Measurements from ENCODE around the gene FAM3A.
A peak's percentile ranks its signal among the peaks of the same experiment; 100 is the strongest.

FAM3A gene

GRCh38 chrX:154539077-154539476 is 23.0 kb upstream of the FAM3A start:
- Histone ChIP-seq H3K27me3 (ENCODE audit: insufficient read depth, low read length, poor library complexity, severe bottlenecking) (no peaks in the 10 kb centered on the region), H3K4me2 (ENCODE audit: low read depth, low read length, poor library complexity, severe bottlenecking) (no peak overlapping the region), H3K4me1 (ENCODE audit: insufficient read depth, low read length, poor library complexity, severe bottlenecking) (peaks cover 22% of the 10 kb centered on the region), H3K9ac (ENCODE audit: low read depth, low read length, poor library complexity, severe bottlenecking) (no peak overlapping the region), H4K20me1 (ENCODE audit: insufficient read depth, low read length, poor library complexity, severe bottlenecking) (no peaks in the 10 kb centered on the region), H3K79me2 (ENCODE audit: insufficient read depth, low read length) (no peaks in the 10 kb centered on the region; the same call in 1 of the 2 replicates), H3K4me3 (ENCODE audit: low read length, poor library complexity, severe bottlenecking) (no peak overlapping the region), H3K36me3 (ENCODE audit: insufficient read depth, low read length) (peaks cover 13% of the 10 kb centered on the region; the same call in 1 of the 2 replicates), H3K9me2 (replicated peaks; ENCODE audit: low read depth, low read length) (no peaks in the 10 kb centered on the region), H2AFZ (ENCODE audit: low read length) (no peak overlapping the region), H3K9me3 (ENCODE audit: insufficient read depth, low read depth, low read length) (no peaks in the 10 kb centered on the region), H3F3A (ENCODE audit: low read depth) (no peaks in the 10 kb centered on the region)
- no peak for TF ChIP-seq CTCF (conservative IDR thresholded peaks at IDR 0.05; ENCODE audit: low read length)
- TF ChIP-seq EZH2phosphoT487 (IDR thresholded peaks at IDR 0.05; ENCODE audit: borderline replicate concordance) = no peak

GRCh38 chrX:154535892-154536291 is 19.9 kb upstream of the FAM3A start:
- Histone ChIP-seq H3F3A (ENCODE audit: low read depth) (no peaks in the 10 kb centered on the region), H3K27me3 (ENCODE audit: insufficient read depth, low read length, poor library complexity, severe bottlenecking) (no peaks in the 10 kb centered on the region), H3K9me3 (ENCODE audit: insufficient read depth, low read depth, low read length) (no peaks in the 10 kb centered on the region), H3K9me2 (replicated peaks; ENCODE audit: low read depth, low read length) (no peaks in the 10 kb centered on the region), H2AFZ (ENCODE audit: low read length) (no peak overlapping the region), H3K4me2 (ENCODE audit: low read depth, low read length, poor library complexity, severe bottlenecking) (no peak overlapping the region), H4K20me1 (ENCODE audit: insufficient read depth, low read length, poor library complexity, severe bottlenecking) (no peaks in the 10 kb centered on the region), H3K36me3 (ENCODE audit: insufficient read depth, low read length) (peaks cover 31% of the 10 kb centered on the region; the same call in 1 of the 2 replicates), H3K79me2 (ENCODE audit: insufficient read depth, low read length) (no peaks in the 10 kb centered on the region), H3K9ac (ENCODE audit: low read depth, low read length, poor library complexity, severe bottlenecking) (no peak overlapping the region), H3K4me1 (ENCODE audit: insufficient read depth, low read length, poor library complexity, severe bottlenecking) (no peaks in the 10 kb centered on the region), H3K4me3 (ENCODE audit: low read length, poor library complexity, severe bottlenecking) (no peak overlapping the region)
- no peak for TF ChIP-seq EZH2phosphoT487 (IDR thresholded peaks at IDR 0.05; ENCODE audit: borderline replicate concordance)
- TF ChIP-seq CTCF (conservative IDR thresholded peaks at IDR 0.05; ENCODE audit: low read length) = no peak

- H2AFZ ChIP-seq (ENCODE audit: low read length) = no peak overlapping the region
- H3K9me2 ChIP-seq (replicated peaks; ENCODE audit: low read depth, low read length) = no peaks in the 10 kb centered on the region
- no peaks in the 10 kb centered on the region for H3K4me1 ChIP-seq (ENCODE audit: insufficient read depth, low read length, poor library complexity, severe bottlenecking)
- no peak overlapping the region for H3K9ac ChIP-seq (ENCODE audit: low read depth, low read length, poor library complexity, severe bottlenecking)
- no peaks in the 10 kb centered on the region for H4K20me1 ChIP-seq (ENCODE audit: insufficient read depth, low read length, poor library complexity, severe bottlenecking)
- H3K79me2 ChIP-seq (ENCODE audit: insufficient read depth, low read length) = no peaks in the 10 kb centered on the region
- no peak overlapping the region for H3K4me2 ChIP-seq (ENCODE audit: low read depth, low read length, poor library complexity, severe bottlenecking)
- H3F3A ChIP-seq (ENCODE audit: low read depth) = no peaks in the 10 kb centered on the region
- H3K4me3 ChIP-seq (ENCODE audit: low read length, poor library complexity, severe bottlenecking) = no peak overlapping the region
- TF ChIP-seq EZH2phosphoT487 (IDR thresholded peaks at IDR 0.05; ENCODE audit: borderline replicate concordance) (no peak), CTCF (conservative IDR thresholded peaks at IDR 0.05; ENCODE audit: low read length) (peak; percentile 86)
- H3K36me3 ChIP-seq (ENCODE audit: insufficient read depth, low read length) = peaks cover 31% of the 10 kb centered on the region; the same call in 1 of the 2 replicates
- H3K9me3 ChIP-seq (ENCODE audit: insufficient read depth, low read depth, low read length) = no peaks in the 10 kb centered on the region
- no peaks in the 10 kb centered on the region for H3K27me3 ChIP-seq (ENCODE audit: insufficient read depth, low read length, poor library complexity, severe bottlenecking)
Measured at GRCh38 chrX:154534526-154535322, 18.7 kb upstream of the FAM3A start.

Measured in Loucy (cell line).